Body of pancreas (tissue), 4 donors: Measurements from ENCODE around the gene TNRC6A.

Experiments used
- CTCF ChIP-seq, 7 experiments: fragments of 450-650 bp in 4 of 7; fragments of 200-600 bp in 3 of 7; sonication (generic) in 3 of 7; IDR thresholded peaks; one replicate each; pipeline ENCODE4 v1.5.1; 2016 to 2019; ENCODE audit warnings: antibody characterized with exemption in 7 of 7
- POLR2A ChIP-seq, 3 donors: fragments of 450-650 bp; IDR thresholded peaks; one replicate each; pipeline ENCODE4 v1.6.1; 2016; ENCODE audit warnings: antibody characterized with exemption in 3 of 3, mild to moderate bottlenecking in 2 of 3

GRCh38 chr16:24683847-24684493 lies 45.5 kb upstream of the TNRC6A start:
- TF ChIP-seq CTCF (IDR thresholded peaks at IDR 0.05) (no peak), POLR2A (IDR thresholded peaks at IDR 0.05) (no peak)
